Calu3 (cell line): ENCODE results near the gene ADGRD1. TPM values are rescaled to one million over a fixed set of nuclear protein-coding genes. Genes with fewer than 3 reads are reported as not detected.

ENCODE experiments used
- BruUV-seq: library from RNA; stranded (reverse); fragments of 400-500 nt; replicated peaks from 2 replicates; lab custom pipeline; 2021; lab: Mats Ljungman, UMichigan
- CTCF ChIA-PET: fragments of 300-600 bp; sonication (Branson Sonifier 250); formaldehyde crosslinking; loops from one replicate; lab custom pipeline; 2022; ENCODE audit warnings: antibody characterized with exemption; lab: Charles Lee
- DNase-seq: peaks from one replicate; pipeline ENCODE4 v3.0.0; 2022
- H3K27ac Mint-ChIP-seq: one replicate; pipeline ENCODE4 v1.8.0; 2022; ENCODE audit warnings: mixed read lengths; ENCODE audit not compliant: unreplicated experiment
- H3K27me3 Mint-ChIP-seq: one replicate; pipeline ENCODE4 v1.8.0; 2022; ENCODE audit warnings: mixed read lengths; ENCODE audit not compliant: unreplicated experiment
- H3K36me3 Mint-ChIP-seq: one replicate; pipeline ENCODE4 v1.8.0; 2022; ENCODE audit warnings: mild to moderate bottlenecking, moderate library complexity, mixed read lengths; ENCODE audit not compliant: insufficient read depth, unreplicated experiment
- H3K4me1 Mint-ChIP-seq: one replicate; pipeline ENCODE4 v1.8.0; 2022; ENCODE audit warnings: mild to moderate bottlenecking, low read depth, mixed read lengths; ENCODE audit not compliant: unreplicated experiment
- H3K4me3 Mint-ChIP-seq: one replicate; pipeline ENCODE4 v1.8.0; 2022; ENCODE audit warnings: mild to moderate bottlenecking, low read depth, moderate library complexity, mixed read lengths; ENCODE audit not compliant: unreplicated experiment
- H3K9me3 Mint-ChIP-seq: one replicate; pipeline ENCODE4 v1.8.0; 2022; ENCODE audit warnings: low read depth, mixed read lengths; ENCODE audit not compliant: unreplicated experiment
- intact Hi-C: fragments of 100-400 bp; cut with micrococcal nuclease; formaldehyde crosslinking; loops from one replicate; pipeline ENCODE4 v1.10.0; 2022; ENCODE audit not compliant: unreplicated experiment
- total RNA-seq: library from RNA; stranded (reverse); gene quantifications from 2 replicates; pipeline ENCODE4 v1.2.3, GENCODE V29; 2022
- TF ChIP-seq, protein P1 (sequence below): fragments of 200-600 bp; IDR thresholded peaks from one replicate; pipeline ENCODE4 v1.8.0; 2022; ENCODE audit warnings: antibody characterized with exemption; ENCODE audit not compliant: unreplicated experiment

ADGRD1 gene
- total RNA-seq, 1 experiment from 2014 or later: not detected

DNA sequence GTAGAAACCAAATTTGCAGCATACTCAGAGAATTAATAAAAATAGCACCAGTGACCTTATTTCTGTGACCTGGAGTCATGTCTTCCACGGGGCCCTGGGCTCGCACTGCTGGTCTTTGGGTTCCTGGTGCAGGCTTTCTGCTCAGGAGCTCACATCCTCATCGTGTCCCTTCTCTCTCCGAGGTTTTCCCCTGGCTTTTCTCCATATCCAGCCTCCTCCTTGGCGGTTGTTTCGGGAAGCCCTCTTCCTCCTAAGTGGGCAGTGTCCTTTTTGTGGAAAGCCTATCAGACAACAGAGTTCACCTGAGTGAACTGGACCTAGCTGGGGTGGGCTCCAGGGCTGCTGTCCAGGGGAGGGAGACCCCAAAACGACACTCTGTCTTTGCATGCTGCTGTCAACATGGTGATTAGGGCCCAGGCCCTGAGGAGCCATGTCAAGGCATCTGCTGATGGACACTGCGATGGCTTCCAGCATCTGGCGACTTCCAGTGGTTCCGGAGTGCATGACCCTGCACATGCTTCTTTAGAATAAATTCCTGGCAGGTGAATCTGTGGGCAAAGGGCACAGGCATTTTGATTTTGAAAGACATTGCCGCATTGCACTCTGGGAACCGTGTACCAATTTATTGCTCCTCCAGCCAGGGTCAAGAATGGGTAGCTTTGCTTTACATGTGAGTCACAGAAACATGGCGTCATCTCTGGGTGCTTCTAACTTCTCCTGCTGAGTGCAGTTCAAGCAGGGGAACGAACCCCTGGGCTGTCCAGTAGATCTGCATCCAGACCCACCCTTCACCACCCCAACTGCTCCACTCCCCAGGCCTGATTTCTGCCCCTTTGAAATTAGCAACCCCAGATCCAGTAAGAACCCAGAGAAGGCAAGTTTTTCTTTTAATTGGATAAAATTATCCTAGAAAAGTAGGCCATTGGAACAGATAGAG is 136.8 kb downstream of the ADGRD1 start:
- no peak overlapping the region for H3K4me3 Mint-ChIP-seq
- TF ChIP-seq, protein P1, sequence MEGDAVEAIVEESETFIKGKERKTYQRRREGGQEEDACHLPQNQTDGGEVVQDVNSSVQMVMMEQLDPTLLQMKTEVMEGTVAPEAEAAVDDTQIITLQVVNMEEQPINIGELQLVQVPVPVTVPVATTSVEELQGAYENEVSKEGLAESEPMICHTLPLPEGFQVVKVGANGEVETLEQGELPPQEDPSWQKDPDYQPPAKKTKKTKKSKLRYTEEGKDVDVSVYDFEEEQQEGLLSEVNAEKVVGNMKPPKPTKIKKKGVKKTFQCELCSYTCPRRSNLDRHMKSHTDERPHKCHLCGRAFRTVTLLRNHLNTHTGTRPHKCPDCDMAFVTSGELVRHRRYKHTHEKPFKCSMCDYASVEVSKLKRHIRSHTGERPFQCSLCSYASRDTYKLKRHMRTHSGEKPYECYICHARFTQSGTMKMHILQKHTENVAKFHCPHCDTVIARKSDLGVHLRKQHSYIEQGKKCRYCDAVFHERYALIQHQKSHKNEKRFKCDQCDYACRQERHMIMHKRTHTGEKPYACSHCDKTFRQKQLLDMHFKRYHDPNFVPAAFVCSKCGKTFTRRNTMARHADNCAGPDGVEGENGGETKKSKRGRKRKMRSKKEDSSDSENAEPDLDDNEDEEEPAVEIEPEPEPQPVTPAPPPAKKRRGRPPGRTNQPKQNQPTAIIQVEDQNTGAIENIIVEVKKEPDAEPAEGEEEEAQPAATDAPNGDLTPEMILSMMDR: no peak
- H3K9me3 Mint-ChIP-seq: no peaks in the 10 kb centered on the region
- intact Hi-C loops: no loop called here
- CTCF ChIA-PET: no interaction called here
- BruUV-seq: no TSS peak
- no peaks in the 10 kb centered on the region for H3K36me3 Mint-ChIP-seq
- H3K4me1 Mint-ChIP-seq: no peaks in the 10 kb centered on the region
- H3K27ac Mint-ChIP-seq: no peak overlapping the region
- no peak for DNase-seq
- H3K27me3 Mint-ChIP-seq: peaks cover 43% of the 10 kb centered on the region

DNA sequence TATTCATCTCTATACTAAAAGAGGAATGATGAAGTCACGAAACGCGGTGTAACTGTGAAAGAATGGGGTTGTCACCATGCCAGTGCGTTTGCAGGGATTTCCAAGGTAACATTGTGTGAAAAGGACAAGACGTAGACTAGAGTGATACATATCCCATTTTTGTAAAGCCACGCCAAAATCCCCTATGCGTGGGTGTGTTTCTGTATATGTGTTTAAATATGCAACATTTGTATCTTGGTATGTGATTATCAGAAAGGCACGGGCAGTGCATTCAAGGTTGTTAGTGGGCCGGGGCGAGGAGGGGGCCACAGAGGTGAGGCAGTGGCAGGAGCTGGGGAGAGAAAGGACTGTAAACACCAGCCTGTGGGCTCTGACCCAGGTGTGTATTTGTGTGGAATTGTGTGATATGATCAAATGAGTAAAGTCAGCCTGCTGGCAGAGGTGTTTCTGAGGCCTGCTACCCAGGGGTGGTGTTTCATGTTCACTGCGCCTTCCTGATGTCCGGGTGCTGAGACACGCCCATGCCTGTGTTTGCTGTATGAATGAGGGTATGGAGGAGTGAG is 137.8 kb downstream of the ADGRD1 start:
- CTCF ChIA-PET: no interaction called here
- Mint-ChIP-seq H3K9me3 (no peaks in the 10 kb centered on the region), H3K4me1 (no peaks in the 10 kb centered on the region), H3K27me3 (peaks cover 48% of the 10 kb centered on the region), H3K4me3 (no peak overlapping the region), H3K27ac (no peak overlapping the region), H3K36me3 (no peaks in the 10 kb centered on the region)
- TF ChIP-seq, protein P1: no peak
- BruUV-seq: no TSS peak
- no peak for DNase-seq
- intact Hi-C loops: no loop called here

DNA sequence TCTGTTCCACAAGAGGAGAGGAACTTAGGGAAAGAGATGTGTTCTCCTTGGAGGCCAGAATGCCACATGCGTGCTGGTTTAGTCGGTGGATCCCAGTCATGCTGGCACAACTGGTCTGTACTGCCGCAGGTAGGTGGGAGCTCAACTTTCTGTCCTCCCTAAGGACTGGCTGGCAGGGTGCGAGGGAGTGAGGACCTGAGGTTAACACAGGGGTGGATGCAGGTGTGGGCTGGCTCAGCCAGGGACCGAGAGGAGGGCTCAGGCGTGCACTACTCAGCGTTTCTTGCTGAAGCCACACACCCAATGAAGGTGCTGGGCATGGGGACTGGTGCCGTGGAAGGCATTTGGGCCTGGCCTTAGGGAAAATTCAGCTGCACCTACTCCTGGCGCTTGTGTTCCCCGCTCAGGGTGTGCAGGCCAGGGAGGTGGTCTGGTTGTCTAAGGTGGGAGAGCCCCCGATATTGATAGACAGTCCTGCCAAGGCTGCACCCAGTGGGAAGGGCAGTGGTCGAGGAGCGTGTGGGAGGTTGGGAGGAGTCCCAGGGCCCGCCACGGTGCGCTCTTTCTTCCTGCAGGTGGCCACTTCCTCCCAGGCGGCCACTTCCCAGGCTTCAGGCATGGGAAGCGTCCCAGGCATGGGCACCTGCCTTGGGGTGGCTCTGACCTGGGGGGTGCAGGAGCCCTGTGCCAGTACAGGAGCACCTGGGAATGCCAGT is 138.4 kb downstream of the ADGRD1 start:
- TF ChIP-seq, protein P1: peak; percentile 9
- H3K36me3 Mint-ChIP-seq: no peaks in the 10 kb centered on the region
- H3K27me3 Mint-ChIP-seq: peaks cover 48% of the 10 kb centered on the region
- no peak overlapping the region for H3K27ac Mint-ChIP-seq
- H3K9me3 Mint-ChIP-seq: no peaks in the 10 kb centered on the region
- CTCF ChIA-PET: no interaction called here
- DNase-seq: no peak
- H3K4me3 Mint-ChIP-seq: no peak overlapping the region
- no TSS peak for BruUV-seq
- intact Hi-C loops: no loop called here
- no peaks in the 10 kb centered on the region for H3K4me1 Mint-ChIP-seq

DNA sequence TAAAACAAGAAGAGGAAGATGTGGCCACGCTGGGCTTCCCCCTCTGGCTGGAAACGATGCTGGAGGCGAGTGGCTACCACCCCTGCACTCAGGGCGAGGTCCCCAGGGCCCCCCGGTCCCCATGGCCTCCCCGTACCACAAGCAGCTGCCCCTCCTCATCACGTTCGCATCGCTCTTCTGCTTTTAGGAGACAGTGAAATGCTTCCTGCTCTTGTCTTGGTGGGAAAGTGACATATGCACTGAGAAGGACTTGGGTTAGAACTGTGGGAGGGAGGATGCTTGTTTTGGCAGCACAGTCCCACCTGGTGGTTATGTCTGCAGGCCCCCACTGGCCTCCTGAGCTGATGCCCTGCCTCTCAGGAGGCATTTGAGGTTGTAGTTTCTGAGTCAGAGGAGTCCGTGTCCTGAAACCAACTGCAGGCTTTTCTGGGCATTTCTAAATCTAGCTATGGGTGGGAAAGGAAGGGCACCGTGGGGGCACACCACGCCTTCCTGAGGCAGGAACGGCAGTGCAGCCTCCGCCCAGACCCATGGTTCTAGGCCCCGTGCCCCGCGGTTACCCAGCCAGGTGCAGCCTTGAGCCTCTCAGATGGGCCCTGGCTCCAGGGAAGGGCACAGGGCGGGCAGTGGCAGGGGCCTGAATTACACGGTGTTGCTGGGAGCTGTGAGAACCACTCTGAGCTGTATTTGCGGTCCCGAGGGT is 139.3 kb downstream of the ADGRD1 start:
- no TSS peak for BruUV-seq
- H3K36me3 Mint-ChIP-seq: no peaks in the 10 kb centered on the region
- no peaks in the 10 kb centered on the region for H3K9me3 Mint-ChIP-seq
- H3K4me3 Mint-ChIP-seq: no peak overlapping the region
- intact Hi-C loops: no loop called here
- TF ChIP-seq, protein P1: no peak
- DNase-seq: no peak
- H3K27ac Mint-ChIP-seq: no peak overlapping the region
- CTCF ChIA-PET: interaction anchor here (1.4 kb wide), 1 partner anchor 11 kb away, joined by 5 read pairs; no protein-coding TSS in a partner anchor
- H3K4me1 Mint-ChIP-seq: no peaks in the 10 kb centered on the region
- H3K27me3 Mint-ChIP-seq: peaks cover 48% of the 10 kb centered on the region
